Esophagus squamous epithelium (tissue), 4 donors: Measurements from ENCODE around the gene KCNMA1.

Experiments
- CTCF ChIP-seq, 6 experiments: fragments of 450-650 bp in 4 of 6; fragments of 200-600 bp in 2 of 6; sonication (generic) in 2 of 6; IDR thresholded peaks; one replicate each; pipeline ENCODE4 v1.5.1; 2016 to 2019; ENCODE audit warnings: antibody characterized with exemption in 6 of 6, mild to moderate bottlenecking in 4 of 6, moderate library complexity in 4 of 6
- POLR2A ChIP-seq, 4 donors: fragments of 450-650 bp; IDR thresholded peaks; one replicate each; pipeline ENCODE4 v1.6.1; 2017; ENCODE audit warnings: antibody characterized with exemption in 4 of 4, mild to moderate bottlenecking in 4 of 4, moderate library complexity in 3 of 4

- TF ChIP-seq CTCF (IDR thresholded peaks at IDR 0.05) (no peak), POLR2A (IDR thresholded peaks at IDR 0.05) (no peak)
Measured at GRCh38 chr10:77191324-77192049, 446.1 kb downstream of the KCNMA1 start.
